Measurements from ENCODE around the gene CEP19.
A peak's percentile ranks its signal among the peaks of the same experiment; 100 is the strongest.

The CEP19 gene

DNA sequence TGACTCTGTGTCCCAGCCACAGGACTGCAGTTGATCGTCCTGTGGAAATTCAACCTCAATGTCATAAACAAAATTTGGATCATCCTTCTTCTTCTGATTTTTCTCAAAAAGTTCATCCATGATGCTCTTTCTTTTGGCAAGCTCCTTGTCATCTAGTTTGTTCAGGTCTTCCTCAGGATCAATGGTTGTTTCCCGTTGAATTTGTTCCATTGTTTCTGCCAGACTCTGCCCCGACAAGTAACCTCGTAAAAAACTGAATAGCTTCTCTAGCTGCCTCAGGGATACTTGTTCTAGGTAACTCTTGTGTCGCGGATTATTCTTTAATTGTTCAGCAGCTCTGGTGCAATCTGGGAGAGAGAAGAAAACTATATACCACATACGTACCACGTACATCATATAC lies 4.5 kb downstream of the CEP19 start:
- DNase-seq = no peak

DNA sequence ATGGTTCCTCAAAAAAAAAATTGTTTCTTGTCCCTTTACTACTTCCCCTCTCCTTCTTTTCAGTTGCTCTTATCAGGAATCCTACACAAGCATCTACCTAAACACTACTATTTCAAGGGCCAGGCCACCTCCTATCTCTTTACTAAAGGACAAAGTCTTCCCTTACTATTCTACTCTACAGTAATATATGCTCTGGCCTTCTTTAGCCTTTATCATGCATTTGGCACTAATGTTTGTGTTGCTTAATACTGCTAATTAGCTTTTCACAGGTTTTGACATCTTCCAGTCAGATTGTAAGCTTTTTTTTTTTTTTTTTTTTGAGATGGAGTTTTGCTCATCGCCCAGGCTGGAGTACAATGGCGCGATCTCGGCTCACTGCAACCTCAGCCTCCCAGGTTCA lies 5.3 kb downstream of the CEP19 start:
- no peak for DNase-seq

DNA sequence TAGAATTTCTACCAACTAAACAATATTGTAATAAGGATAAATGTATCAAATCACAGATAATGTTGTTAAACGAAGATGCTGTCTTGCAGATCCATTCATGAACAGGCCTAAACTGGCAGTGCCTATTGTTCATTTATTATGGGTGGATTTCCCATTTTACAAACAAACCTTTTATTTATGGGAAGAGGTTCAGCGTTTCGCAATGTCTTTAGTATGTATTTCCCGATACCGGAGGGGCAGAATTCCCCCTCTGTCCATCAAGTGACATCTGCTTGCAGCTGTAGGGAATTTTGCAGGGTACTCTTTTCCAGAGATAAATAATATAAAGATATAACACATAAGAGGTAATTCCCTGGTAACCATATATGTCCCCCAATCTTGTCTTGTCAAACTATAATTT lies 5.7 kb downstream of the CEP19 start:
- DNase-seq = no peak

DNA sequence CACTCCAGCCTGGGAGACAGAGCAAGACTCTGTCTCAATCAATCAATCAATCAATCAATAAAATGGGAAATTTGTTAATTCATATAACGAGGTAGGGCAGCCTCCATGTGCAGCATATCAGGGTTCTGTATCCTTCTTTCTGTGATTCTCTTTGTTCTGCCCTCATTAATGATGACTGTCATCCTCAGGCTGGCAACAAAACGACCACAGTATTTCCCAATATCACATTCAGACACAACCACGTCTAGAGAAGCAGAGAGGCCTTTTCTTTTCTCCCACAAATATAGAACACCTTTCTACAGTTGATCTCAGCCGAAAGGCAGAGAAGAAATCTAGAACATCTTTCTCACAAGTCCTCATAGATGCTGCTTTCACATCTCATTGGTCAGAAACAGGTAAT lies 11.2 kb downstream of the CEP19 start:
- no peak for DNase-seq

DNA sequence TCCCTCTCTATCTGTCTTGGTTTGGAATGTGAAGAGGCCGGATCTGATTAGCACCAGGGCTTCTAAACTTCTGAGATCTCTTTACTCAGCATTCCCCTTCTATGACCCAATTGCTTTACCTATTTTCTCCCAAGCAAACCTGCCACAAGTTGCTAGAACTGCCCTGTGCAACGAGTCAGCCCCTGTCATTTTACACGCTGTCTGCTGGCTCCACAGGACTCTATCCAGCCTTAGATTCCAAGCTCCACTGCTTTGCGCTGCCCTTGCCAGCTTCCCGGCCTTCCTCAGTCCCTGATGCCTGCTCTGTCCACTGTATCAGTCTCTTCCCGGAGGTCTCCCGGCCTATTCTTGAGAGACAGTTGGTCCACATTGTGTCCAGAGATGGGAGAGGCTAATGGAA lies 12.3 kb downstream of the CEP19 start:
- no peak for DNase-seq

DNA sequence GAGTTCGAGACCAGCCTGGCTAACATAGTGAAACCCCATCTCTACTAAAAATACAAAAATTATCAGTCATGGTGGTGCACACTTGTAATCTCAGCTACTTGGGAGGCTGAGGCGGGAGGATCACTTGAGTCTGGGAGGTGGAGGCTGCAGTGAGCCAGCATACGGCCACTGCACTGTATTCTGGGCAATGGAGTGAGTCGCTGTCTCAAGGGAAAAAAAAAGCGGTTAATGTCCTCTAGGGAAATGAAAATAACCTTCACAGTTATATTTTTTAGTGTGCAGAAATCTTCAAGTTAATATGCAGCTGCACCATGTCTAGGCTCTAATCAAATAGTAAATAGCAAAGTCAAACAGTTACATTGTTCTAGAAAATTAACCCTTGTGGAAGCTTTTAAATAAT lies 14.8 kb downstream of the CEP19 start:
- no peak for DNase-seq

DNA sequence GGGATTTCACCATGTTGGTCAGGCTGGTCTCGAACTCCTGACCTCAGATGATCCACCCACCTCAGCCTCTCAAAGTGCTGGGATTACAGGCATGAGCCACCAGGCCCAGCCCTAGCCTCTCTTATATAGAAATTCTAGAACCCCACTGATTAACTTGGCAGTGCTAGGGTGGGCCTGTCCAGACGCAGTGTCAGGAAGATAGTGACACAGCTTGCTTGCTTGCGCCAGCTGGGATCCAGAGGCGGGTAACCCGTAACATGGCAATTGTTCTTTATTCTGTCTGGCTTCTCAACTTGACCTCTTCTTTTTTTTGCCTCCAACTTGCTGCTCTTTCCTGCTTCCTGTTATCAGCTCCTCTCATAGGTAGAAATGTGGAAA lies 16.2 kb downstream of the CEP19 start:
- no peak for DNase-seq

DNA sequence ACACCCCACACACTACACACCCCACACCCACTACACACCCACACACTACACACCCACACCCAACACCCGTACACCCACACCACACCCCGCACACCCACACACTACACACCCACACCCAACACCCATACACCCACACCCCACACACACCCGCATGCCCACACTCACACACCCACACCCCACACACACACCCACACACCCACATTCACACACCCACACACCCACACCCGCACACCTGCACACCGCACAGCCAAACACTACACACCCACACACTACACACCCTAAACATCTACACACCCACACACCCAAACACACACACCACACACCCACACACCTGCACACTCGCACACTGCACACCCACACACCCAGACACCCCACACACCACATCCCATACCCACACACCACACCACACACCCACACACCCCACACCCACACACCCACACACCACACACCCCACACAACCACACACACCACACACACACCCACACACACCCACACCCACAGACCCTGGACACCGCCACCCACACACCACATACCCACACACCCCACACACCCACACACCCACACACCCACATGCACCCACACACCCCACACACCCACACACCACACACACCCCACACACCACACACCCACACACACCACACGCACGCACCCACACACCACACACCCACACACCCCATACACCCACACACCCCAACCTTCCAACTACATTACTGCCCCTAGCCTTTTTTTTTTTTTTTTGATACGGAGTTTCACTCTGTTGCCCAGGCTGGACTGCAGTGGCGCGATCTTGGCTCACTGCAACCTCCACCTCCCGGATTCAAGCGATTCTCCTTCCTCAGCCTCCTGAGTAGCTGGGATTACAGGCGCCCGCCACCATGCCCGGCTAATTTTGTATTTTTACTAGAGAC lies 16.9 kb downstream of the CEP19 start:
- DNase-seq = no peak

DNA sequence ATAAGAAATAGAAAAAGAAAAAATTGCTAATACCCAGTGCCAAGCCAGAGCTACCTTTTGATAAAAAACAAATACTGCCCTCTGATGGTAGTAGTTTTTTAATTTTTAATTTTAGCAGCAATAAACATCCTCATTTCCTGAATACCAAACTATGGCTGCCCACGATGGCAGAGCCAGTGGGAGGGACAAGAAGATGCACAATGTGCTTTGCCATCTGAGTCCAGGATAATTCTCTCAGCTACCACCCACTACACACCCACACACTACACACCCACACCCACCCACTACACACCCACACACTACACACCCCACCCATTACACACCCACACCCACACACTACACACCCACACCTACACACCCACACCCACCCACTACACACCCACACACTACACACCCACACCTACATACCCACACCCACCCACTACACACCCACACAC lies 17.8 kb downstream of the CEP19 start:
- no peak for DNase-seq

DNA sequence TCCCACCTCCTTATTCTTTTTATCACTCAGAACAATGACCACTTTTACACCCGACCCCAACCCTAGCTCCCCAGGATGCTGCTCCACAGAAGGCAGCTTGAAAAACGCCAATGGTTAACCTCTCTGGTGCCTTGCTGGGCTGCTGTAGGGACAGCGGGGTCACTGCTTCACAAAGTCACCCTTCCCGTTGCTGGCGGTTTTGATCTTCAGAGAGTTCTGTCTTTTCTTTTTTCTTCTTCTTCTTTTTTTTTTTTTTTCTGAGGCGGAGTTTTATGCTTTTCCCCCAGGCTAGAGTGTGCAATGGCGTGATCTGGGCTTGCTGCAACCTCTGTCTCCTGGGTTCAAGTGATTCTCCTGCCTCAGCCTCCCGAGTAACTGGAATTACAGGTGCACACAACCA lies 20.7 kb downstream of the CEP19 start:
- no peak for DNase-seq

DNA sequence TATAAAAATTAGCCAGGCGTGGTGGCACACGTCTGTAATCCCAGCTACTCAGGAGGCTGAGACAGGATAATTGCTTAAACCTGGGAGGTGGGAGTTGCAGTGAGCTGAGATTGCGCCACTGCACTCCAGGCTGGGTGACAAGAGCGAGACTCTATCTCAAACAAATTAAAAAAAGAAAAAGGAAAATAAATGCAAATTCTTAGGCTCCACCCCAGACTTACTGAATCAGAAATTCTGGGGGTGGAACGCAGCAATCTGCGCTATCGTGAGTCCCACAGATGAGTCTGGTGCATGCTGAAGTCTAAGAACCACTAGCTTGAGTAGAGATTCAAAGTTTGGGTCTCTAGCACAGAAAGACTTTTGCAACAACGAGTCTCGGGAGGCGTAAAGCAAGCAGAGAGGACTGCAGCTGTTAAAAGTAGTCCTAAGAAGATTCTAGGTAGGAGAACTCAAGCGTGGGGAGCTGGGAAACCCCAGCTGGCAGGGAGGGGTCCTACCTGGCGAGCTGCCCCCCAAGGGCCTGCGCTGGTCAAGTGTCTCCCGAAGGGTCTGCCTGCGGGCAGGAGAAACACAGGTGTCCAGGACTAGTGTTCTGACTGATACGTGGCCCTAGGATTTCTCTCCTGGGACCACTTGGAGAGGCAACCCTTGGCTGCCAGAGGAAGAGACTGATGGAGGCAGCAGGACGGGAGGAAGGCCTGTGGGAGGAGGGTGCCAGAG lies 21.9 kb downstream of the CEP19 start:
- no peak for DNase-seq

DNA sequence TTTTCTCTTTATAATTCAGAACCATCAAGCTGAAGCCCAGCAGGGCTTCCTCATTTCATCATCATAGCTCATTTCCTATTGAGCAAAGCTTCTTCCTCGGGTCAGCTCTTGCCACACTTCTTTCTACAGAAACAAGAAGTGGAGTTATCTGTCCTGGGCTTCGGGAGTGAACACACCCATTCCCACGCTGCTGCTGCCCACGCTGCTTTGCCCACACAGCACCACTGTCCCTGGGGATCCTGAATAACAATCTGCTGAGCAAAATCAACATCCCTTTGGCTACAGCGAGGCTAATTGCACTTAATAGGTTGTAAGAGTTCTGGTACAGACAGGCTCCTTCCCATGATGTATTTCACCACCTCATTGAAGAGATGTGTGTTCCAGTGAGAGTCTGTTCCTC lies 23.7 kb downstream of the CEP19 start:
- DNase-seq = no peak

DNA sequence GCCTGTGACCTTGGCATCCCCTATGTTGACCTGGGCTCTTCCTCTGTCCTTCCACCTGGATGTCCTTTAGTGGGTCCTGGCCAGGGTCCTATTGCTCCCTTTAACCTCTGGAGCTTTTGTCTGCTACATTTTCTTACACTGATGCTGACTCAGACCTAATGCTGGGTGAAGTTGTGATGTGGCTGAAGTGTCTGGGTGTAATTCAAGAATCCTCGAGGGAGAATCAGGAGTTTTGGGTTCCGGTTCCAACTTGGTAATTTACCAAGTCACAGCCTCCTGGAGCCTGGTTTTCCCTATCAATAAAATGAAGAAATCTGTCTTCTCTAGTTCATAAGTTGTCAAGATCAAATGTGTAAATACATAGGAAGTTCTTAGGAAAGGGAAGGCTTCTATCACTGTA lies 25.6 kb downstream of the CEP19 start:
- DNase-seq = no peak

DNA sequence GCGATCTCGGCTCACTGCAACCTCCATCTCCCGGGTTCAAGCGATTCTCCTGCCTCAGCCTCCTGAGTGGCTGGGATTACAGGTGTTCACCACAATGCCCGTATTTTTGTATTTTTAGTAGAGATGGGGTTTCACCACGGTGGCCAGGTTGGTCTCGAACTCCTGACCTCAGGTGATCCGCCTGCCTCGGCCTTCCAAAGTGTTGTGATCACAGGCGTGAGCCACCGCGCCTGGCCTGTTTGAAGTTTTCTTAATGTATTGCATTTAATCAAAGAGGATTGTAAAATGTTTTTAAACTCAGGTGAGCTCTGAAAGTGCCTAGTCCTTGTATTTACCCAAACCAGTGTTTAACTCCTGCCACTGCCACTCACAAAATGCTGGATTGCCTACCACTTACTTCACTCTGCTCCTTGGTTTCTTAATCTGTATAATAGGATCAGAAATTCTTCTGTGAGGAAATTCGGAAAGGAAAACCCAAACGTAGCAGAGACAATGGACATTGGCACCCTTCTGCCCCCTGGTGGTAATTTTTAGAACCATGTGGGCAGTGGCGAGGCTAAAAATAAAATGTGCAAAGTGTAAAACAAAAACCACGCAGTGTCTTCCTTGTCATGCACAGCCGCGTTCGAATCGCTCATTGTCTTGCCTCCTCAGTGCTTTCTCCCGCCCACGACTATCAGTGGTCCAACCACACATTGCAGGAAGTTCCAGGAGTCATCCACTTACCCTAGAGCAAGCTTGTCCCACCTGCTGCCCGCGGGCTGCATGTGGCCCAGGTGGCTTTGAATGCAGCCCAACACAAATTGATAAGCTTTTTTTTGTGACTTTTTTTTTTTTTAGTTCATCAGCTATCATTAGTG lies 27.3 kb downstream of the CEP19 start:
- DNase-seq = peak; percentile 73

DNA sequence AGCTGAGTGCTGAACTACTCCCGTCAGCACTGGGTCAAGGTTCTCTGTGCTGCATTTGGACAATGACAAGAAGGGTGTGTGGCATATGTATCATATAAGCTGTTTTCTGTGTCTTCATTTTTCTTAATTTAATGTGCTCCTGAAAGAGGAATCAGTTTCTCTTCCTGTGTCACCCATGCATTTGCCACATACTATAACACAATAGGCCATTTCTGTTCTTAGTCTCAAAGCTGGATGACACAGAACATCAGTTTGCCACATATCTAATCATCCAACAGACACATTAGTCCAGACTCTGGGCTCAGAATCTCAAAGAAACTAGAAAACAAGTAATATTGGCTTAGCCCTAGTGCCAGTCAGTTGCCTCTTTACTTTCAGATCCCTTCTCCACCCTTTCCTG lies 34.1 kb downstream of the CEP19 start:
- no peak for DNase-seq

DNA sequence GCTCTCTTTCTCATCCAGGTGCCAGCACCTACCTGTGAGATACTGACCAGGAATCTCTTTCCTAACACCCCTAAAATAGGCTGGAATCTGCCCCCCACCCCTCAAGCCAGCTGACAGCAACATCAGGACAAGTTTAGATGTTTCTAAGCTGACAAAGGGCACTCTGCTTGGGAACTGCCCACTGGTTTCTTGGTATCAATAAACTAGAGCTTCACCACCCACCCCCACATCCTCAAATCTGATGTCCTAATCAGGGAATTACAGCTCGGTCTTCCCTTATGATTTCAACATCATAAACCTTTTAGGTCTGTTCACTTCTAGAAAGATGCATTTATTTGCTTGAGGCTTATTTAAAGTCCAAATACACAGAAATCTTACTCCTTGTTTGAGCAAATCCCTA lies 34.7 kb downstream of the CEP19 start:
- no peak for DNase-seq

DNA sequence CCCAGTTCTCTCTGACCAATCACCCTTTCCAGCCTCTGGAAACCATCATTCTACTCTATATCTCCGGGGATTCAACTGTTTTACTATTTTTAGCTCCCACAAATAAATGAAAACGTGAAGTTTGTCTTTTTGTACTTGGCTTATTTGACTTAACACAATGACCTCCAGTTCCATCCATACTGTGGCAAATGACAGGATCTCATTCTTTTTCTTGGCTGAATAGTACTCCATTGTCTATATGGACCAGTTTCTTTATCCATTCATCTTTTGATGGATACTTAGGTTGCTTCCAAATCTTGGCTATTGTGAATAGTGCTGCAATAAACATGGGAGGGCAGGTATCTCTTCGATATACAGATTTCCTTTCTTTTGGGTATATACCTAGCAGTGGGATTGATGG lies 38.4 kb downstream of the CEP19 start:
- no peak for DNase-seq

DNA sequence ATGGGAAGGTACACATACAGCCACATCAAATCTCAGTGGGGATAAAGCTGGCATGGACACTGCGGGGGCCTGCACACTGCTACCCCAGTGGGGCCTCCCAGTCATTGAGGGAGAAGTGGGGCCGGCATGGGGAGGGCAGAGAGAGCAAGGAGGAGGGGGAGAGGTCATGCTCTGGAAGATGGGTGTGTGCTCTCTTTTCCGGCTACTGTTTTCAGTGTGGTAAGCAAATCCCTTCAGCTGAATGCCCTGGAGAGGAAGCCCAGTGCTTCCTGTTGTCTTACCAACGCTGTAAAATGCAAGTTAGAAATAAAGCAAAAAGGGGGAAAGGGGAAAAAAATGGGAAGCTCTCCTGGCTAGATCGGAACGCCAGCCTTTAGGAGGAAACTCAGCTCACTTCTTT lies 41.7 kb downstream of the CEP19 start:
- no peak for DNase-seq

DNA sequence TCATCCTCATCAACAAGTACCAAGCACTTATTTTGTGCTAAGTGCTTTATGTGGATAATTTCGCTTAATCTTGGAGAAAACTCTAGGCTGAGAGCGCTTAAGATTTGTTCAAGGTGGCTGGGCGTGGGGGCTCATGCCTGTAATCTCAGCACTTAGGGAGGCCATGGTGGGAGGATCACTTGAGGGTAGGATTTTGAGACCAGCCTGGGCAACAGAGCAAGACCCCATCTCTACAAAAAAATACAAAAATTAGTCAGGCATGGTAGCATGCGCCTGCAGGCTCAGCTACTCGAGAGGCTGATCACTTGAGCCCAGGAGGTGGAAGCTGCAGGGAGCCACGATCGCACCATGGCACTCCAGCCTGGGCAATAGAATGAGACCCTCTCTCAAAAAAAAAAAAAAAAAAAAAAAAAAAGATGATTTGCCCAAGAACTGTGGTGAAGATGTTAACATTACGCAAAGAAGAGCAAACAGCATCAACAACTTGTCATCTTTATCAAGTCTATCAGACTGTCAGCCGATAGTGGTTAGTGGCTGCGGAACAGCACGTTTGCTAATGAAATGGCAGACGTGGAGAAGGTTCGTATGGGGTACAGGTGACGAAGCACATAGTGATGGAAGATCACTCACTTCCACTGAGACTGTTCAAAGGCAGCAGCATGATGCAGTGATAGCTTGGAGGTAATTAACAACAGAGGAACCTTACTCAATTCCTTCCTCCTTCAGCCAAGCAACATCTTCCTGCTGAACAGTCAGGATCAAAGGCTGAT lies 44.8 kb downstream of the CEP19 start:
- no peak for DNase-seq

DNA sequence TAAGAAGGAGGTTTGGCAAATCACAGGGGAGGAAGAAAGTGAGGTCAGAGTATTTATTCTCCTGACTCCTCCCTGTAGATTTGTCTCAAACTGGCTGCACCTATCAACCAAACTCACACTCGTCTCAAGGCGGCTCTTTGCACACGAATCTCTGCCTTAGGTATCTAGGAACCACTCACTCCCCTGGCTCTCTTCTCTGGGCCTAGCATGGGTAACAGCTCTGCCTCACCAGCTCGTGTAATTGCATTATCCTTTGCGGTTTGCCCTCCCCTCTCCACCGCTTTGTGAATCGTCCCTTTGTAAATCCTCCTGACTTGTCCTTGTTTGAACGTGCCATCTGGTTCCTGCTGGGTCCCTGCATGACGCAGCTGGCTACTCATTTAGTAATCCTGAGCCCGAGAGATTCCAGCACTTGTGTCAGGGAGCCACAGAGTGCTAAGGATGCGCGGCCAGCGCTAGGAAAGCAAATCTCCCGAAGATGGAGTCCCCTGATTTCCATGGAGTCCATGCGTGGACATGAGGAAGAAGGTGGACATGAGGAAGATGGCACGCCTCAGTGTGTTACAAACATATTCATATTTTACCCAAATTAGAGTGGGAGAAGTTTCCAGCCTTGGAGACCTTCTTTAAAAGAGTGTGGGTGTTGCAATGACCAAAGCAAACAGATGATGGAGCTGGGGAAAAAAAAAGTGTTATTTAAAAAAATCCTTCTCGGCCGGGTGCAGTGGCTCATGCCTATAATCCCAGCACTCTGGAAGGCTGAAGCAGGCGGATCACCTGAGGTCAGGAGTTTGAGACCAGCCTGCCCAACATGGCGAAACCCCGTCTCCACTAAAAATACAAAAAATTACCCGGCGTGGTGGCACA lies 45.8 kb downstream of the CEP19 start:
- no peak for DNase-seq

DNA sequence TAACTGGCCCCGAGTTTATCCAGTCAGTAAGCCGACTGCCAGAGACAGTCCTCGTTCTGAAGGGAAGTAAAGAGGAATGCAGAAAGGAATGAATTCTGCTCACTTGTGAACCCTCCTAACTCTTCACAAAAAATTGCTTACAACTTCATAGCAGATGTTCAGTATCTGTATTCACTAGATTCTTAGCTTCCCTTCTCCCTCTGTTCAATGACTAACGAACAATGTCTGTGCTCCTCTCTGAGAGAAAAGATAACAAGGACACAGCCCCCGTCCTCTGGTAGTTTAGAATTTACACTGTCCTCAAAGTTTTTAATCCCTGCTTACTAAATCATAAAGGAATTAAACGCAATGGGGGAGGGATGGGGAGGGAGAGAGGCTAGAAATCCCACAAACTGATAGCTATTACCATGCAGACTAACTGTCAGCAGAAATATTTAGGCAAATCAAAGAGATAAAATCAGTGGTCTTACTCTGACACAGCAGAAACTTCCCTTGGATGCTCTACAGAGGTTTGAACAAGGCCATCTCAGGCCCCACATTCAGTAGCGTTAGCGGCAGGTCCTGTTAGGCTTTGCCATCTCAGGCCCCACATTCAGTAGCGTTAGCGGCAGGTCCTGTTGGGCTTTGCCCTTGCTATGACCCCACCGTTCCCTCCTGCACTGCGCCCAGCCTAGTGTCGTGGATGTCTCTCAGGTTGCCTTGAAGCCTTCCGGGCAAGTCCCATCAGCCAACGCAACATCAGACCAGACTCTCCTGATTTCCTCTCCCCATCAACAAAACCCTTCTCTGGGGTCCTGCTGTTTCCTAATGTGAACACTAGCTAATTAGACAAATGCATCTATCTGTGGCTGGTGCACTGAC lies 49.1 kb downstream of the CEP19 start:
- DNase-seq = no peak

Measured in NCI-H1105 (cell line).